Measurements from ENCODE around the gene SLC25A52.

GRCh38 chr18:31774962-31775361 is 14.3 kb upstream of the SLC25A52 start:
- no peak for TF ChIP-seq CTCF (IDR thresholded peaks at IDR 0.05; ENCODE audit: extremely low read depth in 1 of 2, insufficient read depth in 1 of 2, low read depth in 1 of 2, low read length in 2 of 2)
- no peak for TF ChIP-seq POLR2AphosphoS5 (IDR thresholded peaks at IDR 0.05; ENCODE audit: insufficient read depth, low read depth, low read length)
- TF ChIP-seq, protein P1, sequence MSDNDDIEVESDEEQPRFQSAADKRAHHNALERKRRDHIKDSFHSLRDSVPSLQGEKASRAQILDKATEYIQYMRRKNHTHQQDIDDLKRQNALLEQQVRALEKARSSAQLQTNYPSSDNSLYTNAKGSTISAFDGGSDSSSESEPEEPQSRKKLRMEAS (IDR thresholded peaks at IDR 0.05; ENCODE audit: insufficient read depth, insufficient read length) = no peak
- no peak for TF ChIP-seq POLR2A (IDR thresholded peaks at IDR 0.05; ENCODE audit: low read depth, low read length)
- no peak for TF ChIP-seq MYC (IDR thresholded peaks at IDR 0.05; ENCODE audit: low read depth, low read length)
